ENCODE results near the gene CNGA1. TPM values are rescaled to one million over a fixed set of nuclear protein-coding genes. Genes with fewer than 3 reads are reported as not detected.
A peak's percentile ranks its signal among the peaks of the same experiment; 100 is the strongest.

CNGA1 gene
- total RNA-seq, 2 experiments from 2014 or later: not detected

- peaks cover 8% of the 10 kb centered on the region for H3K4me1 Mint-ChIP-seq
- ChIA-PET CTCF (interaction anchor here (1.5 to 2.2 kb wide), 2 partner anchors 8 to 86 kb away, joined by 4 read pairs; no protein-coding TSS in a partner anchor), POLR2A (interaction anchor here (1.3 kb wide), 1 partner anchor 8 kb away, joined by 4 read pairs; no protein-coding TSS in a partner anchor)
- DNase-seq: no peak
- H3K27me3 Mint-ChIP-seq: peaks cover 56% of the 10 kb centered on the region
- H3K36me3 Mint-ChIP-seq (ENCODE audit: low read depth): no peaks in the 10 kb centered on the region
- no peaks in the 10 kb centered on the region for H3K9me3 Mint-ChIP-seq
- H3K4me3 Mint-ChIP-seq: no peak overlapping the region
- no peak overlapping the region for H3K27ac Mint-ChIP-seq
Observed at GRCh38 chr4:48041535-48042137, 25.2 kb upstream of the CNGA1 start.

DNA sequence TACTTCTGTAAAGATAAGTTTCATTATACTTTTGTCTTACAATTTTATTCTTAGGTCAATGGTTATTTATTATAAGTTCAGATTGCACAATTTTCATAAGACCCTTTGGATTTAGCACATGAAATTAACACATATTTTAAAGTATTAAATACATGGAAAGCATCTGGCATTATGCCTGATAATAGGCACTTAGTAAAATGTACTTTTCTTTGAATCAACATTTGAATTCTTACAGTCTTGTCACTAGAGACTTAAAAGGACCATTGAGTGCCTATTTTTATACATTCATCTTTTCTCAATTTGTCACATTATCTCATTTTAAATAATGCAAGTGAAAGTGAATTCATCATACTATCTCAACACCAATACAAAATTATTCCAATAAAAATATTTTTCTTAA, 23.1 kb upstream of the CNGA1 start:
- Mint-ChIP-seq H3K9me3 (no peaks in the 10 kb centered on the region), H3K36me3 (ENCODE audit: low read depth) (no peaks in the 10 kb centered on the region), H3K27ac (no peak overlapping the region), H3K4me1 (peaks cover 4% of the 10 kb centered on the region), H3K4me3 (no peak overlapping the region), H3K27me3 (peaks cover 38% of the 10 kb centered on the region)
- DNase-seq: no peak
- CTCF ChIA-PET: no interaction called here
- POLR2A ChIA-PET: no interaction called here

DNA sequence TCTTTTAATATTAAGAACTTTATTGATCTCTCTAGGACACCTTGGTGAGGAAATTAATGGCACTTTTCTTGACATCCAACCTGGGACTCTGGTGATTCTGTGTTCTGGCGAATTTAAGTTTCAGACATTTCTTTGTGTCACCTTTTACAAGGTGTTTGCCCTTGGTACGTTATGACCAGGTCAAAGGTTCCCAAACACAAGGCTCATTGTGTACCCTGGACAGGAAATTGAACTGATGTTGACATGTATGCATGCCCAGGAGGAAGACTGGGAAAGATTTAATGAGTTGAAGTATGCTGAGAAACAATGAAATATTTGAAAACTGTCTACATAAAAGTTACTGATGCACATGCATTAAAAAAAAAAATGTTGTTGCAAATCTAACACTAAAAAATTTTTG, 22.2 kb upstream of the CNGA1 start:
- H3K9me3 Mint-ChIP-seq: no peaks in the 10 kb centered on the region
- no peaks in the 10 kb centered on the region for H3K36me3 Mint-ChIP-seq (ENCODE audit: low read depth)
- DNase-seq: no peak
- ChIA-PET CTCF (no interaction called here), POLR2A (no interaction called here)
- H3K27ac Mint-ChIP-seq: no peak overlapping the region
- peaks cover 31% of the 10 kb centered on the region for H3K27me3 Mint-ChIP-seq
- no peak overlapping the region for H3K4me3 Mint-ChIP-seq
- peaks cover 1% of the 10 kb centered on the region for H3K4me1 Mint-ChIP-seq

GRCh38 chr4:48037117-48037462, 20.6 kb upstream of the CNGA1 start:
- POLR2A ChIA-PET: no interaction called here
- CTCF ChIA-PET: interaction anchor here (1.6 kb wide), 1 partner anchor 41 kb away, joined by 3 read pairs; no protein-coding TSS in a partner anchor
- H3K36me3 Mint-ChIP-seq (ENCODE audit: low read depth): no peaks in the 10 kb centered on the region

DNA sequence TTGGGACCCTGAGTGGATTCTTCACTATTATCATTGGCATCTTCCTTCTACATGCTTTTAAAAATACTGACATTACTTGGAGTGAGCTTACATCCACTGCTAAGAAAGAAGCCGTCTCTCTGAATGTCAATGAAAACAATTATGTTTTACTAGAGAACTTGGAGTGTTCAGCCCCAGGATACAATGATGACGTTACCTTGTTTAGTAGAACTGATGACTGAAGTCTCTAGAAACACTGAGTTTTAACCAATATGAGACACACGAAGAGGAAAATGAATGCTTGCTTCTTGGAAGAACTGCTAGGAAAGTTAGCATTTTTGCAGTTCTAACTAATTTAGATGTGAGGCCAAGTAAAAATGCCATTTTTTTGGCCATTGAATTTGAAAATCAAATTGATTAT, 19.5 kb upstream of the CNGA1 start:
- ChIA-PET POLR2A (no interaction called here), CTCF (interaction anchor here (1.1 to 2.8 kb wide), 4 partner anchors 11 to 51 kb away, joined by 3 to 14 read pairs (median 8); no protein-coding TSS in a partner anchor)
- no peaks in the 10 kb centered on the region for H3K9me3 Mint-ChIP-seq
- H3K36me3 Mint-ChIP-seq (ENCODE audit: low read depth): no peaks in the 10 kb centered on the region
- peaks cover 7% of the 10 kb centered on the region for H3K27me3 Mint-ChIP-seq
- no peak for DNase-seq
- H3K4me3 Mint-ChIP-seq: no peak overlapping the region
- H3K4me1 Mint-ChIP-seq: peaks cover 1% of the 10 kb centered on the region
- H3K27ac Mint-ChIP-seq: no peak overlapping the region

More at GRCh38 chr4:48037117-48037462, 20.6 kb upstream of the CNGA1 start:
- no peaks in the 10 kb centered on the region for H3K9me3 Mint-ChIP-seq
- H3K4me1 Mint-ChIP-seq: peaks cover 1% of the 10 kb centered on the region
- H3K27ac Mint-ChIP-seq: no peak overlapping the region
- no peak overlapping the region for H3K4me3 Mint-ChIP-seq
- H3K27me3 Mint-ChIP-seq: peaks cover 15% of the 10 kb centered on the region
- DNase-seq: no peak

DNA sequence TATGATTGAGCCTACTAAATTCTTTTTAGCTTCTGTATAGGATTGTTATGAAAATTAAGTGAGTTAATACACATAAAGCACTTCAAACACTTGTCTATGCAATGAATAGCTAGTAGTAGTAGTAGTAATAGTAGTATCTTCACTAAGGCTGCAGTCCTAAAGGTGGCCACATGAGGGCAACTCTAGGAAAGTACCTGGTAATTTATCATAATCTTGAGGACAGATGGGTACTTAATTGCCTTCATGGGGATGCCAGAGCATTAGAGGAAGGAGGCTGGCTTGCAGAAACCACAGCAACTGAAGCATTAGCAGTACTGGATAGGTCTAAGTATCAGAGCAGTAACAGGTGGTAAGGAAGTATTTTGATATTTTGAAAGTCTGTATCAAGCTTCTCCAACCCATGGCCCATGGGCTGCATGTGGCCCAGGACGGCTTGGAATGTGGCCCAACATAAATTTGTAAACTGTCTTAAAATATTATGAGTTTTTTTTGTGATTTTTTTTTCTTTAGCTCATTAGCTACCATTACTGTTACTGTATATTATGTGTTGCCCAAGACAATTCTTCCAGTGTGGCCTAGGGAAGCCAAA, 17.4 kb upstream of the CNGA1 start:
- H3K27me3 Mint-ChIP-seq: peaks cover 6% of the 10 kb centered on the region
- POLR2A ChIA-PET: no interaction called here
- DNase-seq: peak; percentile 54
- CTCF ChIA-PET: interaction anchor here (0.8 to 4.2 kb wide), 18 partner anchors 9 to 197 kb away, joined by 3 to 24 read pairs (median 5); no protein-coding TSS in a partner anchor
- no peaks in the 10 kb centered on the region for H3K9me3 Mint-ChIP-seq
- H3K27ac Mint-ChIP-seq: no peak overlapping the region
- peaks cover 2% of the 10 kb centered on the region for H3K4me1 Mint-ChIP-seq
- no peak overlapping the region for H3K4me3 Mint-ChIP-seq
- H3K36me3 Mint-ChIP-seq (ENCODE audit: low read depth): no peaks in the 10 kb centered on the region

DNA sequence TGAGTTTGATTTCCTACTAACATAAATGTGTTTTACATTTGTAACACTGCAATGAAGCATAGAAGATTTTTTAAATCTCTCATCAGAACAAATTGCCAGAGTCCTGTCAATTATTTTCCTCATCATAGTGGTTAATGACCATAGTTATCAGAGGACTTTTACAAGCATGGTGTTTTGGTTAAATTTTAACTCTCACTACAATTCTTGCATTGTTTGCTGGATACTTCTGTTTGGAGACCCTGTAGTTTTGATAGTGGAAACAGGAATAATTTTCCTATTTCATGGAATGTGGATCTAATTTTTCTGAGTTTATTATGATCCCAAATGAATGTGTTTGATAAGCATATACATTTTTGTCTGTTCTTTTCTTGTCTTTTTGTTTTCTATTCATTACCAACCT, 16.9 kb upstream of the CNGA1 start:
- H3K4me1 Mint-ChIP-seq: peaks cover 7% of the 10 kb centered on the region
- POLR2A ChIA-PET: no interaction called here
- no peaks in the 10 kb centered on the region for H3K9me3 Mint-ChIP-seq

DNA sequence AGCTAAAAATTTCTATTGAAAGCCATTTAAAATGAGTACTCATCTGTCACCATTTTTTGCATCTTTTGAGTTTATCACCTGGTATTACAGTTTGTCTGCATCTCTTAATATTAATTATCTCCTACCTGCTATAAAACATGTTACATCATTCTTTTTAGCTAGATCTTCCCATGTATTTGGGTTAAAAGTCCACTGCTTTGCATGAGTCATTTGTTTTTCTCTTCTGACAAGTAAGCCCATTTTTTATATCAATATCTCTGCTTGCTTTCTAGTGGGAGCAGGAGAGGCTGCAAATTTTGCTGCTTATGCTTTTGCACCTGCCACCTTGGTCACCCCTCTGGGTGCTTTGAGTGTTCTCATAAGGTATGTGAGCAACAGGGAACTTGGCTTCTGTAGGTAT, 16.2 kb upstream of the CNGA1 start:
- H3K27me3 Mint-ChIP-seq: peaks cover 6% of the 10 kb centered on the region
- H3K27ac Mint-ChIP-seq: no peak overlapping the region
- H3K9me3 Mint-ChIP-seq: no peaks in the 10 kb centered on the region
- H3K36me3 Mint-ChIP-seq (ENCODE audit: low read depth): no peaks in the 10 kb centered on the region
- ChIA-PET POLR2A (interaction anchor here (0.9 kb wide), 1 partner anchor 14 kb away, joined by 3 read pairs; no protein-coding TSS in a partner anchor), CTCF (interaction anchor here (0.5 to 4.2 kb wide), 8 partner anchors 14 to 113 kb away, joined by 3 to 24 read pairs (median 4); no protein-coding TSS in a partner anchor)
- no peak overlapping the region for H3K4me3 Mint-ChIP-seq
- DNase-seq: no peak
- peaks cover 13% of the 10 kb centered on the region for H3K4me1 Mint-ChIP-seq

More for the DNA sequence above, 16.9 kb upstream of the CNGA1 start:
- CTCF ChIA-PET: interaction anchor here (0.8 to 4.2 kb wide), 15 partner anchors 9 to 197 kb away, joined by 3 to 24 read pairs (median 5); no protein-coding TSS in a partner anchor
- H3K36me3 Mint-ChIP-seq (ENCODE audit: low read depth): no peaks in the 10 kb centered on the region
- no peak for DNase-seq
- no peak overlapping the region for H3K4me3 Mint-ChIP-seq
- H3K27ac Mint-ChIP-seq: no peak overlapping the region
- peaks cover 6% of the 10 kb centered on the region for H3K27me3 Mint-ChIP-seq

GRCh38 chr4:48031802-48032525, 15.5 kb upstream of the CNGA1 start:
- POLR2A ChIA-PET: interaction anchor here (0.9 kb wide), 1 partner anchor 15 kb away, joined by 3 read pairs; no protein-coding TSS in a partner anchor
- Mint-ChIP-seq H3K4me1 (peaks cover 13% of the 10 kb centered on the region), H3K9me3 (no peaks in the 10 kb centered on the region), H3K27ac (no peak overlapping the region), H3K27me3 (peaks cover 4% of the 10 kb centered on the region), H3K4me3 (no peak overlapping the region), H3K36me3 (ENCODE audit: low read depth) (no peaks in the 10 kb centered on the region)
- CTCF ChIA-PET: interaction anchor here (1.0 to 4.2 kb wide), 7 partner anchors 13 to 114 kb away, joined by 3 to 24 read pairs (median 5); no protein-coding TSS in a partner anchor
- no peak for DNase-seq

GRCh38 chr4:48030470-48030869, 14.0 kb upstream of the CNGA1 start:
- no peak for DNase-seq
- ChIA-PET CTCF (interaction anchor here (1.1 kb wide), 1 partner anchor 27 kb away, joined by 3 read pairs; no protein-coding TSS in a partner anchor), POLR2A (no interaction called here)
- Mint-ChIP-seq H3K9me3 (no peaks in the 10 kb centered on the region), H3K27me3 (peaks cover 4% of the 10 kb centered on the region), H3K4me3 (no peak overlapping the region), H3K36me3 (ENCODE audit: low read depth) (no peaks in the 10 kb centered on the region), H3K27ac (no peak overlapping the region), H3K4me1 (peaks cover 12% of the 10 kb centered on the region)

DNA sequence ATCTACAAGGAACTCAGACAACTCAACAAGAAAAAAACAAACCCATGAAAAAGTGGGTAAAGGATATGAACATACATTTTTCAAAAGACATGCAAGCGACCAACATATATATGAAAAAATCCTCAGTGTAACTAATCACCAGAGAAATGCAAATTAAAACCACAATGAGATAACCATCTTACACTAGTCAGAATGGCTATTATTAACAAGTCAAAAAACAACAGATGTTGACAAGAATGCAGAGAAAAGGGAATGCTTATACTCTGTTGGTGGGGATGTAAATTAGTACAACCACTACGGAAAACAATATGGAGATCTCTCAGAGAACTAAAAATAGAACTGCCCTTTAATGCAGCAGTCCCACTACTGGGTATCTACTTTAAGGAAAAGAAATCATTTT, 12.2 kb upstream of the CNGA1 start:
- peaks cover 10% of the 10 kb centered on the region for H3K27me3 Mint-ChIP-seq
- no peaks in the 10 kb centered on the region for H3K9me3 Mint-ChIP-seq
- H3K4me3 Mint-ChIP-seq: no peak overlapping the region
- ChIA-PET CTCF (interaction anchor here (0.9 to 1.2 kb wide), 2 partner anchors 12 to 110 kb away, joined by 3 to 4 read pairs; partner anchors contain the start of genes CNGA1 and NIPAL1), POLR2A (no interaction called here)
- H3K4me1 Mint-ChIP-seq: peaks cover 12% of the 10 kb centered on the region
- DNase-seq: no peak
- H3K36me3 Mint-ChIP-seq (ENCODE audit: low read depth): no peaks in the 10 kb centered on the region
- no peak overlapping the region for H3K27ac Mint-ChIP-seq

DNA sequence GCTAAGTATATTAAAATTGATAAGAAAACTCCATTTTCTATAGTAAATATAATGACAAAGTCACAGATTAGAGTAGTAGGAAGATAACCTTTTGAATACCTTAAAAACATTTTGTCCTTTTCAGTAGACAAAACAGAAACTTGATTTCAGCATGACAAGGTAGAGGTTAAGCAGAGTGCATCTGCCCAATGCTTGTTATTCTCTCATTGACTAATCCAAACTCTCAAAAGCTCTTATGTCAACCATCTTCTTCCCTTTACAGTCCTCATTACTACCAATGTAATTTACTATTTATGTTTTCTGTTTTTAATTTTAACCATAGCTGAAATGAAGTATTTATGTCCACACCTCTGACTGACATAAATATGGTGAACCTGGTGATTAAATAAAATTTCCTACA, 11.2 kb upstream of the CNGA1 start:
- ChIA-PET CTCF (interaction anchor here (0.9 to 1.2 kb wide), 2 partner anchors 11 to 111 kb away, joined by 3 to 4 read pairs; partner anchors contain the start of genes CNGA1 and NIPAL1), POLR2A (no interaction called here)
- Mint-ChIP-seq H3K36me3 (ENCODE audit: low read depth) (no peaks in the 10 kb centered on the region), H3K4me1 (peaks cover 12% of the 10 kb centered on the region), H3K27ac (no peak overlapping the region), H3K9me3 (no peaks in the 10 kb centered on the region), H3K27me3 (peaks cover 10% of the 10 kb centered on the region), H3K4me3 (no peak overlapping the region)
- no peak for DNase-seq

GRCh38 chr4:48025005-48025404, 8.5 kb upstream of the CNGA1 start:
- no peak for DNase-seq
- POLR2A ChIA-PET: no interaction called here
- CTCF ChIA-PET: interaction anchor here (1.4 kb wide), 1 partner anchor 9 kb away, joined by 4 read pairs; no protein-coding TSS in a partner anchor
- H3K4me3 Mint-ChIP-seq: no peak overlapping the region
- H3K9me3 Mint-ChIP-seq: no peaks in the 10 kb centered on the region
- peaks cover 12% of the 10 kb centered on the region for H3K4me1 Mint-ChIP-seq
- H3K27ac Mint-ChIP-seq: no peak overlapping the region
- peaks cover 24% of the 10 kb centered on the region for H3K27me3 Mint-ChIP-seq
- no peaks in the 10 kb centered on the region for H3K36me3 Mint-ChIP-seq (ENCODE audit: low read depth)
